Measurements from ENCODE around the gene COL5A1.
"Not testable (repeated sequence)": the region's sequence is repeated elsewhere in the genome, so short reads cannot be mapped to it uniquely, and the experiment has no call there.

Gene COL5A1

GRCh38 chr9:134847752-134848432 lies 206.3 kb downstream of the COL5A1 start:
- in situ Hi-C loops (cut with MboI; ENCODE audit: low pct_unique_long_range_greater_than_20kb, low sequenced_read_pairs), result no loop called here
- no peak for DNase-seq

GRCh38 chr9:134848504-134848903 lies 206.9 kb downstream of the COL5A1 start:
- in situ Hi-C loops (cut with MboI; ENCODE audit: low pct_unique_long_range_greater_than_20kb, low sequenced_read_pairs), result no loop called here
- DNase-seq, result no peak

- no peak for DNase-seq
- in situ Hi-C loops (cut with MboI; ENCODE audit: low pct_unique_long_range_greater_than_20kb, low sequenced_read_pairs), result no loop called here
Measured at GRCh38 chr9:134850611-134851010, 209.0 kb downstream of the COL5A1 start.

DNA sequence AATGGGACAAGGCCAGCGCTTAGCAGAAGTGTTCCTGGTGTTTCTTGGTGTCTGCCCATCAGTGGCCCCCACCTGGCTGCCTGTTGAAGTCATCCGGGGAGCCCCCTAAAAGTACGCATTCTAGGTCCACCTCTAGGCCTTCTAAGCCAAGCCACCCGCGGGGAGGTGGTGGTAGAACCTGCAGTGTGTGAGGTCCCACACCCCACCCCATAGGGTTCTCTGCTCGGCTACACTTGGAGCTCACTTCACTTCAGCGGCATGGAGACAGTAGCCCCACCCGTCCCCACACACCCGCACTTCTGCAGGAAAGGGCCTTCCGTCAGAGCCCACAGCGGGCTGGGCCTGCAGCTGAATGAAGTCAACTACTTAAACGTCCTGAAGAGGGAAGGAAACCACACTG lies 209.4 kb downstream of the COL5A1 start:
- DNase-seq, result no peak
- in situ Hi-C loops (cut with MboI; ENCODE audit: low pct_unique_long_range_greater_than_20kb, low sequenced_read_pairs), result no loop called here

GRCh38 chr9:134852906-134853654 lies 211.5 kb downstream of the COL5A1 start:
- DNase-seq, result no peak
- in situ Hi-C loops (cut with MboI; ENCODE audit: low pct_unique_long_range_greater_than_20kb, low sequenced_read_pairs), result no loop called here

DNA sequence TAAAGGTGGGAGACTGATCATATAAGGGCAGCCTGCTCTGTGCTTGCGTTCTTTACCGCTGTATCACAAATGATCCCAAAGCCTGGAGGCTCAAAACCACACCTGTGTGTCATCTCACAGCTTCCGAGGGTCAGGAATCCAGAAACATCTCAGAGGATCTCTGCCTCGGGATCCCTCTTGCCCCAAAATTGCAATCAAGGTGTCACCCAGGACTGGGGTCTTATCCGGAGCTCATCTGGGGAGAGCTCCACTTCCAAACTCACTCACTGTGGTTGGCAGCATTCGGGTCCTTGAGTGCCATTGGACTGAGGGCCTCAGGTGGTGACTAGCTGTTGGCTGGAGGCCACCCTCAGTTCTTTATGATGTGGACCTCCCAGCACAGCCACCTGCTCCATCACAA lies 212.3 kb downstream of the COL5A1 start:
- in situ Hi-C loops (cut with MboI; ENCODE audit: low pct_unique_long_range_greater_than_20kb, low sequenced_read_pairs), result no loop called here
- no peak for DNase-seq

- in situ Hi-C loops (cut with MboI; ENCODE audit: low pct_unique_long_range_greater_than_20kb, low sequenced_read_pairs), result no loop called here
- DNase-seq, result no peak
Measured at GRCh38 chr9:134854541-134854981, 213.0 kb downstream of the COL5A1 start.

DNA sequence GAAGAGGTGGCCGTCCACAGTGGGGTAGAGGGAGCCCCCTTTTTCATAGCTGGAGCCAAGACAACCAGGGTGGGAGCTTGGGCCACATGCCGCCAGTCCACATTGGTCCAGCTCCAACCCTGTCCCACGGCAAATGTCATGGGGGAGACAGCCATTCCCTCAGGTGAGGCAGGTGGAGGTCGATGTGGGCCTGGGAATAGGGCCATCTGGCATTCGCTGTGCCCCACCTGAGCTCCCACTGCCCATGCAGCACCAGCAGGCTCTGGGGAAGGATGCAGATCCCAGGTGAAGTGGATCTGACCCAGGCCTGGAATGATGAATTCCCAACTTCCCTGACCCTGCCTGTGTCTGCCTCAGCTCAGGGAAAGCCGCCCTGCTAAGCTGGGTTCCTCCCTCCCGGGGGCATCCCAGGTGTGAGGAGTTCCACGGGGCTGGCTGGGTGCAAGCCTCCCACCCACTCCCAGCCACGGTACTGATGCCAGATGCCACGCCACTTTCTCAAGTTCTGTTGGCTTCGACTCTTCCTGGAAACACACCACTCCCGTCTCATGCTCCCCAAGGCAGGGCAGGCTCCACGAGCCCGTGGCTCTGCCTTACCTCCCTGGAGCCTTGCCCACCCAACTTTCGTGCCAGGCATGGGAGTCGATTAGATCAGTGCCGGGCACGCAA lies 213.8 kb downstream of the COL5A1 start:
- DNase-seq, result no peak
- in situ Hi-C loops (cut with MboI; ENCODE audit: low pct_unique_long_range_greater_than_20kb, low sequenced_read_pairs), result no loop called here

GRCh38 chr9:134855900-134856377 lies 214.3 kb downstream of the COL5A1 start:
- in situ Hi-C loops (cut with MboI; ENCODE audit: low pct_unique_long_range_greater_than_20kb, low sequenced_read_pairs), result no loop called here
- no peak for DNase-seq

- DNase-seq; in situ Hi-C loops (cut with MboI; ENCODE audit: low pct_unique_long_range_greater_than_20kb, low sequenced_read_pairs): not testable (repeated sequence)
Measured at GRCh38 chr9:134857451-134857850, 215.8 kb downstream of the COL5A1 start.

GRCh38 chr9:134858051-134858841 lies 216.6 kb downstream of the COL5A1 start:
- in situ Hi-C loops (cut with MboI; ENCODE audit: low pct_unique_long_range_greater_than_20kb, low sequenced_read_pairs), result no loop called here
- no peak for DNase-seq

DNA sequence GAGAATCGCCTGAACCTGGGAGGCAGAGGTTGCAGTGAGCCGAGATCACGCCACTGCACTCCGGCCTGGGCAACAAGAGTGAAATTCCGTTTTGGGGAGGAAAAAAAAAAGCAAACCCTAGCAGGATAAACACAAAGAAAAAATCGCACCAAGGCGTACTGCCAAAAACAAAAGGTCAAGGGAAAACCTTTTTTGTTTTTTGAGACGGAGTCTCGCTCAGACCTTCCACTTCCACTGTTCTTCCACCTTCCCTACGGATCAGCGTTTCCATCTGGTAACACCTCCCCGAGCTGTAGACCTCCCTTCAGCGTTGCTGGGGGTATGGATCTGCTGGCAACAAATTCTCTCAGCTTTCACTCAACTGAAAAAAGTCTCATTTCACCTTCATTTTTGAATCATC lies 218.9 kb downstream of the COL5A1 start:
- in situ Hi-C loops (cut with MboI; ENCODE audit: low pct_unique_long_range_greater_than_20kb, low sequenced_read_pairs), result no loop called here

GRCh38 chr9:134861595-134862334 lies 220.2 kb downstream of the COL5A1 start:
- in situ Hi-C loops (cut with MboI; ENCODE audit: low pct_unique_long_range_greater_than_20kb, low sequenced_read_pairs), result no loop called here
- DNase-seq, result no peak

More for the DNA sequence above, 218.9 kb downstream of the COL5A1 start:
- DNase-seq, result no peak

- DNase-seq, result no peak
- in situ Hi-C loops (cut with MboI; ENCODE audit: low pct_unique_long_range_greater_than_20kb, low sequenced_read_pairs), result no loop called here
Measured at GRCh38 chr9:134863306-134863902, 221.8 kb downstream of the COL5A1 start.

DNA sequence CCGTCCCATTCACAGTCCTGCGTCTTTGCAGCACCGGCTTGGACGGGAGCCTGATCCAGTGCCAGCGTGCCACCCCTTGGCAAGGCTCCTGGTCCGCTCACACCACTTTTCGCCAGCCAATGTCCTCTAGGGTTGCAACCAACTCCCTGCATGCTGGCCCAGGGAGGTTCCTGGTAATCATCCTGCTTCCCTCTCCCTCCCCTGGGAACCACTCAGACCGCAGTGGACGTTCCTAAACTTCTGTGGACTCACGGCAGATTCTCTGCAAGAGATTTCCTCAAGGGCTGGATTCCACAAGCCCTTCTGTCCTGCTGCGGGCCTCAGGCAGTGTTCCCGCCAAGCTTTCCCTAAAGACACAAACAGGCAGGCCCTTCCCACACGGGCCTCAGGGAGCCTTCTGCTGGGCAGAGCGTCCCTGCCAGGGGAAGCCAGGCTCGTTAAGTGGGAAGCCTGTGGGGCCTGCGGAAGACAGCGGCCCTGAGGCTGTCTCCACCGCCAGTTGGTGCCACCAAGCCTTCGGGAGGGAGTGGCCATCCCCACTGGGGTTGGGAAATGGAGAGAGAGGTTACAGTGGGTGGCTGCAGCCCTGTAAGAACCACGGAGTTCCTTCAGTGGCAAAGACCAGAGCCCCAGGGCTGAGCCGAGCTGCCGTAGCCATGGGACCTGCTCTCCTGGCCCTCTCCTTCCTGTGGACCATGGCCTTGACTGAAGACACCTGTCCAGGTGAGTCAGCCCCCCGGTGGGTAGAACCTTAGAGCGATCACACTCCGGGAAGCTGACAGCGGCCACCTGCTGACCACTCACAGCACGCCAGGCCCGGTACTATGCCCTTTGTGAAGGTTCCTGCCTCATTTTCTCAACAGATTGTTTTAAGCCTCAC lies 222.6 kb downstream of the COL5A1 start:
- DNase-seq, result no peak
- in situ Hi-C loops (cut with MboI; ENCODE audit: low pct_unique_long_range_greater_than_20kb, low sequenced_read_pairs), result no loop called here

GRCh38 chr9:134864821-134865190 lies 223.2 kb downstream of the COL5A1 start:
- in situ Hi-C loops (cut with MboI; ENCODE audit: low pct_unique_long_range_greater_than_20kb, low sequenced_read_pairs), result no loop called here
- DNase-seq, result no peak

GRCh38 chr9:134867917-134868750 lies 226.5 kb downstream of the COL5A1 start:
- DNase-seq, result no peak
- in situ Hi-C loops (cut with MboI; ENCODE audit: low pct_unique_long_range_greater_than_20kb, low sequenced_read_pairs), result no loop called here

Data from KBM-7 (cell line).